ENCODE data around the gene ADARB2. TPM values are rescaled to one million over a fixed set of nuclear protein-coding genes. Genes with fewer than 3 reads are reported as not detected.
"Not testable (repeated sequence)": the region's sequence is repeated elsewhere in the genome, so short reads cannot be mapped to it uniquely, and the experiment has no call there.

Gene ADARB2
- total RNA-seq, 2 donors from 2014 or later: not detected

GRCh38 chr10:1161315-1161673, 576.0 kb downstream of the ADARB2 start:
- intact Hi-C loops (cut with DNase I); DNase-seq (ENCODE audit: low spot score): not testable (repeated sequence)

- peak; percentile 50 for DNase-seq (ENCODE audit: low spot score)
- intact Hi-C loops (cut with DNase I): no loop called here
Measured at GRCh38 chr10:1160561-1161314, 576.6 kb downstream of the ADARB2 start.

- DNase-seq (ENCODE audit: low spot score): peak; percentile 77
Measured at GRCh38 chr10:1159131-1160061, 577.9 kb downstream of the ADARB2 start.

GRCh38 chr10:1158536-1158935, 578.8 kb downstream of the ADARB2 start:
- intact Hi-C loops (cut with DNase I): loop anchor here in 1 of 2 donors (10.0 kb wide), 1 partner anchor 886 kb away; no protein-coding TSS in a partner anchor
- DNase-seq (ENCODE audit: low spot score): peak; percentile 66

More at GRCh38 chr10:1159131-1160061, 577.9 kb downstream of the ADARB2 start:
- intact Hi-C loops (cut with DNase I): loop anchor here in 1 of 2 donors (10.0 kb wide), 1 partner anchor 885 kb away; no protein-coding TSS in a partner anchor

GRCh38 chr10:1158066-1158465, 579.3 kb downstream of the ADARB2 start:
- intact Hi-C loops (cut with DNase I): loop anchor here in 1 of 2 donors (10.0 kb wide), 1 partner anchor 887 kb away; no protein-coding TSS in a partner anchor
- no peak for DNase-seq (ENCODE audit: low spot score)

GRCh38 chr10:1157615-1157933, 579.8 kb downstream of the ADARB2 start:
- intact Hi-C loops (cut with DNase I): loop anchor here in 1 of 2 donors (10.0 kb wide), 1 partner anchor 887 kb away; no protein-coding TSS in a partner anchor
- DNase-seq (ENCODE audit: low spot score): no peak

- intact Hi-C loops (cut with DNase I): loop anchor here in 1 of 2 donors (10.0 kb wide), 1 partner anchor 888 kb away; no protein-coding TSS in a partner anchor
- DNase-seq (ENCODE audit: low spot score): peak; percentile 31
Measured at GRCh38 chr10:1156921-1157614, 580.3 kb downstream of the ADARB2 start.

- DNase-seq (ENCODE audit: low spot score): peak; percentile 54
- intact Hi-C loops (cut with DNase I): loop anchor here in 1 of 2 donors (10.0 kb wide), 1 partner anchor 888 kb away; no protein-coding TSS in a partner anchor
Measured at GRCh38 chr10:1156616-1156886, 580.8 kb downstream of the ADARB2 start.

GRCh38 chr10:1155791-1156615, 581.3 kb downstream of the ADARB2 start:
- intact Hi-C loops (cut with DNase I): loop anchor here in 1 of 2 donors (10.0 kb wide), 1 partner anchor 889 kb away; no protein-coding TSS in a partner anchor
- peak; percentile 77 for DNase-seq (ENCODE audit: low spot score)

- DNase-seq (ENCODE audit: low spot score): peak; percentile 51
- intact Hi-C loops (cut with DNase I): loop anchor here in 1 of 2 donors (10.0 kb wide), 1 partner anchor 890 kb away; no protein-coding TSS in a partner anchor
Measured at GRCh38 chr10:1154531-1155295, 582.6 kb downstream of the ADARB2 start.

GRCh38 chr10:1153805-1154351, 583.4 kb downstream of the ADARB2 start:
- intact Hi-C loops (cut with DNase I): loop anchor here in 1 of 2 donors (10.0 kb wide), 1 partner anchor 891 kb away; no protein-coding TSS in a partner anchor
- peak; percentile 54 for DNase-seq (ENCODE audit: low spot score)

GRCh38 chr10:1153251-1153763, 584.0 kb downstream of the ADARB2 start:
- intact Hi-C loops (cut with DNase I): loop anchor here in 1 of 2 donors (10.0 kb wide), 1 partner anchor 891 kb away; no protein-coding TSS in a partner anchor
- DNase-seq (ENCODE audit: low spot score): no peak

- intact Hi-C loops (cut with DNase I): loop anchor here in 1 of 2 donors (10.0 kb wide), 1 partner anchor 892 kb away; no protein-coding TSS in a partner anchor
- DNase-seq (ENCODE audit: low spot score): peak; percentile 38
Measured at GRCh38 chr10:1152386-1153250, 584.7 kb downstream of the ADARB2 start.

- peak; percentile 62 for DNase-seq (ENCODE audit: low spot score)
- intact Hi-C loops (cut with DNase I): loop anchor here in 1 of 2 donors (10.0 kb wide), 1 partner anchor 893 kb away; no protein-coding TSS in a partner anchor
Measured at GRCh38 chr10:1151076-1152033, 586.0 kb downstream of the ADARB2 start.

GRCh38 chr10:1150638-1150955, 586.7 kb downstream of the ADARB2 start:
- intact Hi-C loops (cut with DNase I): loop anchor here in 1 of 2 donors (10.0 kb wide), 1 partner anchor 894 kb away; no protein-coding TSS in a partner anchor
- no peak for DNase-seq (ENCODE audit: low spot score)

Data from posterior vena cava (tissue), 2 donors.